ENCODE data around the gene IL1R2. TPM values are rescaled to one million over a fixed set of nuclear protein-coding genes. Genes with fewer than 3 reads are reported as not detected.

IL1R2 gene
- total RNA-seq, 2 donors from 2014 or later, result 18.3 to 47.7 TPM

DNA sequence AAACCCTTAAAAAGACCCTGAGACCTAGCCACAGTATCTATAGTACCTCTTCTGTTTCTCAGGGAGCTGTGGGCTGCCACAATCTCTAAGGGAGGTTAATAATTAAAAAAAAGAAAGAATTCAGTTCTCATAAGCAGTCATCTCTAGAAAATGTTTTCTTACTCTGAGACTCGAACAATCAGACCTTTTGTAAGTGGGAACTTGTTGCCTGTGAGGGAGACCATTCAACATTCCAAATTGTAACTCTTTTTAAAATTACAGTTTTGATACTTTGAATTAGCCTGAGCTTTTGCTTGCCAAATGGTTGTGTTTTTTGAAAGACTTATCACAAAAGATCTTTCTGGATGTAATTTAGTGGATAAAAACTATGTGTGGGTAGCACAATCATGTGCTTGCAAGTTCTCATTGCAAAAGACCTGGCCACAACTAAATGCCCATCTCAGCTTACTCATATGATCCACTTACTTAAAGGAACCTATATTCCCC is 33.3 kb downstream of the IL1R2 start:
- Histone ChIP-seq H3K9me3 (no peaks in the 10 kb centered on the region), H3K27me3 (replicated peaks; ENCODE audit: insufficient read depth) (no peaks in the 10 kb centered on the region), H3K4me1 (ENCODE audit: control insufficient read depth in 1 of 2, low read depth in 2 of 2) (peaks cover 16 to 55% of the 10 kb centered on the region in 2 donors), H3K27ac (peak overlapping the region in 1 of 2 donors; percentile 40), H3K36me3 (no peaks in the 10 kb centered on the region), H3K4me3 (no peak overlapping the region)
- TF ChIP-seq, protein P1, sequence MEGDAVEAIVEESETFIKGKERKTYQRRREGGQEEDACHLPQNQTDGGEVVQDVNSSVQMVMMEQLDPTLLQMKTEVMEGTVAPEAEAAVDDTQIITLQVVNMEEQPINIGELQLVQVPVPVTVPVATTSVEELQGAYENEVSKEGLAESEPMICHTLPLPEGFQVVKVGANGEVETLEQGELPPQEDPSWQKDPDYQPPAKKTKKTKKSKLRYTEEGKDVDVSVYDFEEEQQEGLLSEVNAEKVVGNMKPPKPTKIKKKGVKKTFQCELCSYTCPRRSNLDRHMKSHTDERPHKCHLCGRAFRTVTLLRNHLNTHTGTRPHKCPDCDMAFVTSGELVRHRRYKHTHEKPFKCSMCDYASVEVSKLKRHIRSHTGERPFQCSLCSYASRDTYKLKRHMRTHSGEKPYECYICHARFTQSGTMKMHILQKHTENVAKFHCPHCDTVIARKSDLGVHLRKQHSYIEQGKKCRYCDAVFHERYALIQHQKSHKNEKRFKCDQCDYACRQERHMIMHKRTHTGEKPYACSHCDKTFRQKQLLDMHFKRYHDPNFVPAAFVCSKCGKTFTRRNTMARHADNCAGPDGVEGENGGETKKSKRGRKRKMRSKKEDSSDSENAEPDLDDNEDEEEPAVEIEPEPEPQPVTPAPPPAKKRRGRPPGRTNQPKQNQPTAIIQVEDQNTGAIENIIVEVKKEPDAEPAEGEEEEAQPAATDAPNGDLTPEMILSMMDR (IDR thresholded peaks at IDR 0.05), result no peak
- DNase-seq (ENCODE audit: low spot score) (no peak), ATAC-seq (ENCODE audit: insufficient number of reproducible peaks, low FRiP score, low read depth) (no peak)

DNA sequence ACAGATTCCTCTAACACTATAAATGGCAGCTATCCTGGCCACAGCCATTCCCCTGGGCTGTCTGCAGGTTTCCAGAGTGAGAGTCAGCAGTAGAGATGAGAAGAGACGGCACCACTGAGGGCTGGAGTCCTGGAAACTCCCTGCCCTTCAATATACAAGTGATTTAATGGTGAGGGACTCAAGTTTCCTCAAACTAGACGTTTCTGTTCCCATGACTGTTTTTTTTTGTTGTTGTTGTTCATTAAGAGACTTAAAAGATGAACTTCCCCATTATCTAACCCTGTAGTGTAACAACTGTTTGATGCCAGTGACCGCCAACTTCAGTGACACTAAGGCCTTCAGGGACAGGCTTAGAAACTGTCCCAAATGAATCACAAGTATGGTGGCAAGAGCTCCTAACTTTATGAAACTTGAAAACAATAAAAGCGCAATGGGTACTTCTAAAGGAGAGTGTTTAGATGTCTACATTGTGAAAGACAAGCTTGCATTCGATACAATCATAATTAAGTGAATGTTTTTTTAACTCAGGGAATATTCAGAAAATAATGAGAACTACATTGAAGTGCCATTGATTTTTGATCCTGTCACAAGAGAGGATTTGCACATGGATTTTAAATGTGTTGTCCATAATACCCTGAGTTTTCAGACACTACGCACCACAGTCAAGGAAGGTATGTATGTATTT is 34.0 kb downstream of the IL1R2 start:
- Histone ChIP-seq H3K4me3 (no peak overlapping the region), H3K9me3 (no peaks in the 10 kb centered on the region), H3K27me3 (replicated peaks; ENCODE audit: insufficient read depth) (no peaks in the 10 kb centered on the region), H3K4me1 (ENCODE audit: control insufficient read depth in 1 of 2, low read depth in 2 of 2) (peaks cover 16 to 50% of the 10 kb centered on the region in 2 donors), H3K27ac (peak overlapping the region in 1 of 2 donors; percentile 40), H3K36me3 (no peaks in the 10 kb centered on the region)
- TF ChIP-seq, protein P1 (IDR thresholded peaks at IDR 0.05), result no peak
- DNase-seq (ENCODE audit: low spot score) (no peak), ATAC-seq (ENCODE audit: insufficient number of reproducible peaks, low FRiP score, low read depth) (no peak)

DNA sequence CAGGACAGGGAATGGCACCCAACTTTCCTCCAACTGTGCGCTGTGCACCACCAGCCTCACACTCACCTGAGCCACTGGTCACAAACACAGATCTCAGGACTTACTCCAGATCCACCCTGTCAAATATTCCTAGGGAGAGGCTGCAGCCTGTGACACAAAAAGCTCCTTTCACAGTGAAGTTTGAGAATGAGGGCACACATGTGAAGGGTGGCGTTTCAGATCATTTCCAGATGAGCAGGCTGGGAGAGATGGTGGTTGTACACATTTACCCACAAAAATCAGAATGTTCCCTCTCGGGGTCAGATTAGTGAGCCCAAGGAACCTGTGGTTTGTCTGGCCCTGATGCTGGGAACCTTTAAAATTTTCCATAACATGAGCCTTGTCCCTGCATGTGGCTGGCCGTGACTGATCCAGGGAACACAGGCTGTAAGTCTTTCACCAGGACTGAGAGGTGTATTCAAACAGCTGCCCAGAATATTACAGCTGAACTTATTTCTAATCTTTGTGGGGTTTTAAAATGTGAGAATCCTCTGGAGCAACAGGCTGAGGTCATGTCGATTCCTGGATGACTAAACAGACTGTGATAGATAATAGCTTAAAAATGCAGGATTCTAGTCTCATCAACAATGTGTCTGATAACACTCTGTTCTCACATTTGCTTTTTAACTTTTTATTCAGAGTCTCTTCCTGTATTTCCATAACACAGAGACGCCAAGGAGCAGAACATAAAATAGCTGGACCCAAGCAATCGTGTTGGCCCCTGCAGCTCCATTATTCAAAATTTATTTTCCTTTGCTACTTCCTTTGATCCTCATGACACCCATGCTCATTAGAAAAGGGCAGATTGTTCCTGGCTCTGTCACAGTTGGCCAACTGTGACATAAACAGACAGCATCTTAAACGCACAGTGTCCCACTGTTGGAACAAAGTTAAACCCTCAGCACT is 35.5 kb downstream of the IL1R2 start:
- H3K36me3 ChIP-seq, result no peaks in the 10 kb centered on the region
- H3K9me3 ChIP-seq, result no peaks in the 10 kb centered on the region
- no peak for ATAC-seq (ENCODE audit: insufficient number of reproducible peaks, low FRiP score, low read depth)
- TF ChIP-seq, protein P1 (IDR thresholded peaks at IDR 0.05), result no peak
- H3K4me3 ChIP-seq, result no peak overlapping the region
- no peak for DNase-seq (ENCODE audit: low spot score)
- H3K27me3 ChIP-seq (replicated peaks; ENCODE audit: insufficient read depth), result no peaks in the 10 kb centered on the region
- peak overlapping the region; percentile 46 to 54 for H3K27ac ChIP-seq
- peaks cover 16 to 42% of the 10 kb centered on the region in 2 donors for H3K4me1 ChIP-seq (ENCODE audit: control insufficient read depth in 1 of 2, low read depth in 2 of 2)

DNA sequence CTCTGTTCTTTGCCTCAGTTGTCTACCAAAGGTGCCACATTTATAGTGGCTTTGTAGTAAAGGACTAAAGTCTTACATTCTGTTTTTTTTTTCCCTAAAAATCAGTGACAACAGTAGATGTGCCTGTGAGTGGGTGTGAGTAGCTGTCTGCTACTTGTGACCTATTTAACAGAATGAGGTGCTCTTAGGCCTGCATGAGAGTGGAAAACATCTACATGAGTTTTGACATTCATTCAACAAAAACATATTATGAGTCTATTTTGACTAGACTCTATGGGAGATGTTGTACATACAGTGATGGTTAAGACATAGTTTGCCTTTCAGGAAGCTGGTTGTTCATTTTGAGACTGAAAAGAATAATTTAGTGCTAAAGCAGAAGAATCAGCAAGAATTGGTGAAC is 36.7 kb downstream of the IL1R2 start:
- no peak for ATAC-seq (ENCODE audit: insufficient number of reproducible peaks, low FRiP score, low read depth)

More for the DNA sequence above, 36.7 kb downstream of the IL1R2 start:
- DNase-seq (ENCODE audit: low spot score), result no peak
- no peaks in the 10 kb centered on the region for H3K36me3 ChIP-seq
- TF ChIP-seq, protein P1 (IDR thresholded peaks at IDR 0.05), result no peak
- H3K4me3 ChIP-seq, result no peak overlapping the region
- peak overlapping the region; percentile 46 to 54 for H3K27ac ChIP-seq
- H3K27me3 ChIP-seq (replicated peaks; ENCODE audit: insufficient read depth), result no peaks in the 10 kb centered on the region
- no peaks in the 10 kb centered on the region for H3K9me3 ChIP-seq
- peaks cover 27 to 53% of the 10 kb centered on the region in 2 donors for H3K4me1 ChIP-seq (ENCODE audit: control insufficient read depth in 1 of 2, low read depth in 2 of 2)
